ENCODE measurements around the gene ADM2. TPM values are rescaled to one million over a fixed set of nuclear protein-coding genes. Genes with fewer than 3 reads are reported as not detected.

The ADM2 gene
- total RNA-seq, 1 donor from 2014 or later, result 23.0 TPM

DNA sequence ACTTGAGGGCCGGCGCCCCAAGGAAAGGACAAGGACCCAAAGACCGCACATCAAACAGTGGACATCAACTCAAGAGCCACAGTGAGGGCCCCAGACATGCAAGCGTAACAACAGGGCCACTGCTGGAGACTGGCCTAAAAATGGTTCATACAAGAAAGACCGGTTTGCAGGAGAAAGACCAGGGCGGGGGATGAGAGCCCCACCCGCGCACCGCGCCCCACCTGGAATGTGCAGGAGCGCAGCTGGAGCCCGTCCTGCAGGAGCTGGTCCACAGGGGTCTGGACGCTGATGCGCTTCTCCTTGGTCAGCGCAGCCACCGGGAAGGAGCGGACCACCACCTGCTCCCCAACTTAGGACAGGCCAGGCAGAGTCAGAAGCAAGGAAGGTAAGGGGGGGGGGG, 20.4 kb upstream of the ADM2 start:
- no peaks in the 10 kb centered on the region for H3K4me1 ChIP-seq (ENCODE audit: insufficient read depth, low read length)
- peaks cover 7% of the 10 kb centered on the region for H3K36me3 ChIP-seq (ENCODE audit: insufficient read depth, low read length)
- H3K9ac ChIP-seq (ENCODE audit: low read length), result no peak overlapping the region
- TF ChIP-seq CTCF (IDR thresholded peaks at IDR 0.05; ENCODE audit: insufficient read depth, low read depth, low read length) (no peak), EZH2 (IDR thresholded peaks at IDR 0.05; ENCODE audit: insufficient read depth, low read length) (no peak)
- no peak for FAIRE-seq
- no peak overlapping the region for H3K4me2 ChIP-seq (ENCODE audit: low read length)
- no peaks in the 10 kb centered on the region for H3K79me2 ChIP-seq (ENCODE audit: insufficient read depth, low read length)
- no peaks in the 10 kb centered on the region for H3K9me3 Mint-ChIP-seq (ENCODE audit: unreplicated experiment)
- peaks cover 9% of the 10 kb centered on the region for H4K20me1 ChIP-seq (ENCODE audit: insufficient read depth, low read length)
- no peaks in the 10 kb centered on the region for H3K27me3 Mint-ChIP-seq (ENCODE audit: low read depth, unreplicated experiment)
- no peak overlapping the region for H3K4me3 ChIP-seq (ENCODE audit: insufficient read depth, low read depth, low read length)
- H3K4me3 Mint-ChIP-seq (ENCODE audit: unreplicated experiment), result no peak overlapping the region
- no peak overlapping the region for H2AFZ ChIP-seq (ENCODE audit: low read depth, low read length)
- no peaks in the 10 kb centered on the region for H3K27me3 ChIP-seq (ENCODE audit: insufficient read depth, low read length)
- H3K36me3 Mint-ChIP-seq (ENCODE audit: low read depth, unreplicated experiment), result peaks cover 10% of the 10 kb centered on the region
- H3K27ac Mint-ChIP-seq (ENCODE audit: unreplicated experiment), result no peak overlapping the region
- DNase-seq (ENCODE audit: low read depth), result no peak
- H3K27ac ChIP-seq (ENCODE audit: low read depth, low read length), result no peak overlapping the region
- no peaks in the 10 kb centered on the region for H3K4me1 Mint-ChIP-seq (ENCODE audit: low read depth, unreplicated experiment)
- H3K9me3 ChIP-seq (ENCODE audit: insufficient read depth, low read depth, low read length), result no peaks in the 10 kb centered on the region

- no peak overlapping the region for H3K4me3 ChIP-seq (ENCODE audit: insufficient read depth, low read depth, low read length)
- H3K27ac ChIP-seq (ENCODE audit: low read depth, low read length), result no peak overlapping the region
- no peaks in the 10 kb centered on the region for H3K9me3 ChIP-seq (ENCODE audit: insufficient read depth, low read depth, low read length)
- peaks cover 7% of the 10 kb centered on the region for H3K36me3 ChIP-seq (ENCODE audit: insufficient read depth, low read length)
- Mint-ChIP-seq H3K9me3 (ENCODE audit: unreplicated experiment) (no peaks in the 10 kb centered on the region), H3K4me1 (ENCODE audit: low read depth, unreplicated experiment) (no peaks in the 10 kb centered on the region), H3K27me3 (ENCODE audit: low read depth, unreplicated experiment) (no peaks in the 10 kb centered on the region), H3K4me3 (ENCODE audit: unreplicated experiment) (no peak overlapping the region), H3K27ac (ENCODE audit: unreplicated experiment) (no peak overlapping the region), H3K36me3 (ENCODE audit: low read depth, unreplicated experiment) (peaks cover 10% of the 10 kb centered on the region)
- no peak overlapping the region for H3K9ac ChIP-seq (ENCODE audit: low read length)
- H3K4me1 ChIP-seq (ENCODE audit: insufficient read depth, low read length), result no peaks in the 10 kb centered on the region
- no peaks in the 10 kb centered on the region for H3K27me3 ChIP-seq (ENCODE audit: insufficient read depth, low read length)
- H3K4me2 ChIP-seq (ENCODE audit: low read length), result no peak overlapping the region
- peaks cover 10% of the 10 kb centered on the region for H4K20me1 ChIP-seq (ENCODE audit: insufficient read depth, low read length)
- TF ChIP-seq EZH2 (IDR thresholded peaks at IDR 0.05; ENCODE audit: insufficient read depth, low read length) (no peak), CTCF (IDR thresholded peaks at IDR 0.05; ENCODE audit: insufficient read depth, low read depth, low read length) (no peak)
- DNase-seq (ENCODE audit: low read depth) (no peak), FAIRE-seq (no peak)
- H3K79me2 ChIP-seq (ENCODE audit: insufficient read depth, low read length), result no peaks in the 10 kb centered on the region
- no peak overlapping the region for H2AFZ ChIP-seq (ENCODE audit: low read depth, low read length)
Measured at GRCh38 chr22:50461536-50461935, 19.8 kb upstream of the ADM2 start.

DNA sequence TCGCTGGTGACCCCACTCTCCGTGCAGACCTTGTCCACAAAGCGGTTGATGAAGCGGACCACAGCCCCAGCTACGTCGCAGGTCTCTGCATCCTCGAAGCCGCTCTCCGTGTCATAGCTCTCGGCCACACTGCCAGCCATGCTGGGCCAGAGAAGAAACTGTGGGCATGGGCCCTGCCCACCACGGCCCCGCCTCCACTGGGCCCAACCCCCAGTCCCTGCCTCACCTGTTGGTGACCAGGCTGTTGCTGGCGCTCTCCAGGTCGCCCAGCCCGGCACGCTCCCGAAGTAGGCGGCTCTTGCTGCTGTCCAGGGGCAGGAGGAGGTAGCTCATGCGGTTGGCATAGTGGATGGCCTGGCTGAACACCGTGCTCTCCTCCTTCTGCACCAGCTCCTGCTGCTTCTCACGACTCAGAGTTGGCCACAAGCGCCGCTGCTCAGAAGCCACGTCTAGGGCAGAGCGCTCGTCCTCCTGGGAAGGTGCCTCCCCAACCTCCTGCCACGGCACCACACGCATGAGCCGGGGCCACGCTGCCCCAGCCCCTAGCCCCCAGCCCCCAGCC, 19.3 kb upstream of the ADM2 start:
- no peaks in the 10 kb centered on the region for H3K79me2 ChIP-seq (ENCODE audit: insufficient read depth, low read length)
- DNase-seq (ENCODE audit: low read depth) (no peak), FAIRE-seq (no peak)
- no peak overlapping the region for H2AFZ ChIP-seq (ENCODE audit: low read depth, low read length)
- Mint-ChIP-seq H3K36me3 (ENCODE audit: low read depth, unreplicated experiment) (peaks cover 7% of the 10 kb centered on the region), H3K9me3 (ENCODE audit: unreplicated experiment) (no peaks in the 10 kb centered on the region), H3K27me3 (ENCODE audit: low read depth, unreplicated experiment) (no peaks in the 10 kb centered on the region), H3K4me3 (ENCODE audit: unreplicated experiment) (no peak overlapping the region), H3K4me1 (ENCODE audit: low read depth, unreplicated experiment) (no peaks in the 10 kb centered on the region), H3K27ac (ENCODE audit: unreplicated experiment) (no peak overlapping the region)
- no peak overlapping the region for H3K9ac ChIP-seq (ENCODE audit: low read length)
- no peak for TF ChIP-seq CTCF (IDR thresholded peaks at IDR 0.05; ENCODE audit: insufficient read depth, low read depth, low read length)
- no peak for TF ChIP-seq EZH2 (IDR thresholded peaks at IDR 0.05; ENCODE audit: insufficient read depth, low read length)
- no peaks in the 10 kb centered on the region for H3K4me1 ChIP-seq (ENCODE audit: insufficient read depth, low read length)
- H3K27ac ChIP-seq (ENCODE audit: low read depth, low read length), result no peak overlapping the region
- H3K9me3 ChIP-seq (ENCODE audit: insufficient read depth, low read depth, low read length), result no peaks in the 10 kb centered on the region
- H3K4me2 ChIP-seq (ENCODE audit: low read length), result no peak overlapping the region
- H3K4me3 ChIP-seq (ENCODE audit: insufficient read depth, low read depth, low read length), result no peak overlapping the region
- no peaks in the 10 kb centered on the region for H3K27me3 ChIP-seq (ENCODE audit: insufficient read depth, low read length)
- H3K36me3 ChIP-seq (ENCODE audit: insufficient read depth, low read length), result peaks cover 7% of the 10 kb centered on the region
- peaks cover 15% of the 10 kb centered on the region for H4K20me1 ChIP-seq (ENCODE audit: insufficient read depth, low read length)
